Lung (tissue), 12 donors: ENCODE data around the gene CFAP410. TPM values are rescaled to one million over a fixed set of nuclear protein-coding genes. Genes with fewer than 3 reads are reported as not detected.

ENCODE experiments used
- ATAC-seq: fragments of 200-7000 bp; cut with Tn5 transposase; one replicate; pipeline ENCODE4 v1.9.1; 2020; ENCODE audit warnings: moderate number of reproducible peaks; ENCODE audit not compliant: insufficient read depth, low FRiP score
- DNase-seq, 3 donors: peaks; one replicate each; pipeline ENCODE4 v3.0.0-alpha.2; 2013 to 2017
- H3K27ac ChIP-seq, 2 donors: one replicate each; pipeline ENCODE4 v1.5.1; 2013; ENCODE audit warnings: mild to moderate bottlenecking in 2 of 2, moderate library complexity in 2 of 2, control low read depth in 1 of 2, inconsistent platforms in 1 of 2, low read depth in 1 of 2, low read length in 1 of 2
- H3K27me3 ChIP-seq, 3 donors: one replicate each; pipeline ENCODE4 v1.5.1; 2013; ENCODE audit warnings: low read length in 2 of 3; ENCODE audit not compliant: control insufficient read depth in 3 of 3, insufficient read depth in 3 of 3
- H3K36me3 ChIP-seq, 4 donors: one replicate each; pipeline ENCODE4 v1.5.1; 2013; ENCODE audit warnings: low read length in 4 of 4, mild to moderate bottlenecking in 1 of 4, moderate library complexity in 1 of 4; ENCODE audit not compliant: control insufficient read depth in 4 of 4, insufficient read depth in 4 of 4
- H3K4me1 ChIP-seq, 5 donors: one replicate each; pipeline ENCODE4 v1.5.1; 2013; ENCODE audit warnings: low read length in 5 of 5, mild to moderate bottlenecking in 2 of 5, moderate library complexity in 1 of 5; ENCODE audit not compliant: control insufficient read depth in 5 of 5, insufficient read depth in 5 of 5
- H3K4me3 ChIP-seq: one replicate; pipeline ENCODE4 v1.5.1; 2013; ENCODE audit warnings: mild to moderate bottlenecking, control low read depth, moderate library complexity
- H3K9ac ChIP-seq, 2 donors: one replicate each; pipeline ENCODE4 v1.5.1; 2013; ENCODE audit warnings: low read length in 2 of 2, control low read depth in 1 of 2; ENCODE audit not compliant: insufficient read depth in 1 of 2
- H3K9me3 ChIP-seq, 4 donors: one replicate each; pipeline ENCODE4 v1.5.1; 2013; ENCODE audit warnings: low read length in 3 of 4, mild to moderate bottlenecking in 1 of 4, moderate library complexity in 1 of 4; ENCODE audit not compliant: control insufficient read depth in 4 of 4, insufficient read depth in 3 of 4
- WGBS, 2 donors: extraction: QIAGEN DNeasy Blood & Tissue Kit; methylation state at CpG; one replicate each; pipeline ENCODE4 v1.1.7; 2013; 5-methylcytosine and 5-hydroxymethylcytosine counted together
- polyA plus RNA-seq, 2 donors: library from polyadenylated mRNA; stranded (reverse); fragments of 200-250 nt; gene quantifications; one replicate each; pipeline ENCODE4 v1.2.1, GENCODE V29; 2013
- total RNA-seq, 2 donors: library from RNA; depleted of rRNA in 1 of 2; stranded (reverse); fragments of >200 nt in 1 of 2; gene quantifications; one replicate each; pipeline ENCODE4 v1.2.1, GENCODE V29; 2014 to 2021
- TF ChIP-seq, protein P1 (sequence below): IDR thresholded peaks from 2 replicates; pipeline ENCODE4 v1.5.1; 2012; ENCODE audit warnings: mild to moderate bottlenecking; ENCODE audit errors: control extremely low read depth, extremely low read depth
- donor health status: control.
- donor health status: control.
- donor health status: Bipolar disorder and iron deficiency.
- donor health status: healthy.
- donor health status: DM: yes; HTN: yes; CAD: no.

Gene CFAP410
- total and polyA plus RNA-seq, 4 donors, result 24.3 to 72.7 (median 39.5) TPM

DNA sequence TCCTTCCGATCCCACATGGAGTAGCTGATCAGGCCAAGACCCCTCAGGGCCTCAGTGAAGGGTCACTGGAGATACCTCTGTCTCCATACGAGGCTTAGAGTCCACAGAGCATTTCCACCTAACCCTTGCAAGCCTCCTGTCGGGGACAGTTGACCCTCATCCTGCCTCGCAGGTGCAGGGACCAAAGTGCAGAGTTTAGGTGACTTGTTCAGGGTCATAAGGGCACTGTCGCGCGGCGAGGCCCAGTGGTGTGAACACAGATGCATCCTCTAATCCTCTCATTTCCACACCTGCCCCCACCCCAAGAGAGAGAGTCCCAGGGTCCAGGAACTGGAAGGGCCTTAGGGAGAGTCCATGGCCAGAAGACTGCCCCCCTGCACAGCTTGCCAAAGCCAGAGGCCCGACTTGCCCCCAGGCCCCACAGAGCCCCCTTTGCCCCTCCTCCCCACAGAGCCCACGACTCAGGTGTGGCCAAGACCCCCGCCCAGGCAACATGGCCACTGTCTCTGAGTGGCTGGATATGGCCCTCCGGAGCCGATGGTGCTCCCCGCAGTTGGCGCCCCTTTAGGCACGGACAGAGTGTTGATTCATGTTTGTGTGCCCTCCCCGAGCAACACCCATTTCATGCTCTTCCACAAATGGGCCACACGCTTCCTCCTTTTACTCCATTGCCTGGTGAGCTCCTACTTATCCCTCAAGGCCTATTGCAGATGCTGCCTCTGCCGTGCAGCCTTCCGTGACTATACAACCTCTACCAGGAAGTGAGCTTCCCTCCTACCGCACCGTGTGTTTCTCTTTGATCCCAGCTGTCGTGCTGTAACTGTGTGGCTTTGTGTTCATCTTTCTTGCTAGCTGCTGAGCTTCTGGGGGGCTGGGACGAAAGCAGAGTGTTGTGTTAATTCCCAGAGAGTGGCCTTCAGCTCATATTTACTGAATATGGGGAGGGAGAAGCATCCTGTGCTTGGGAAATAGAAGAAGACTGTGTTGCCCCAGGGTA is 15.9 kb upstream of the CFAP410 start:
- H3K4me3 ChIP-seq, result no peak overlapping the region
- peaks cover 0 to 4% (median 0%) of the 10 kb centered on the region in 4 donors for H3K9me3 ChIP-seq
- H3K4me1 ChIP-seq, result peaks cover 0 to 9% (median 4%) of the 10 kb centered on the region in 5 donors
- H3K9ac ChIP-seq, result no peak overlapping the region
- TF ChIP-seq, protein P1, sequence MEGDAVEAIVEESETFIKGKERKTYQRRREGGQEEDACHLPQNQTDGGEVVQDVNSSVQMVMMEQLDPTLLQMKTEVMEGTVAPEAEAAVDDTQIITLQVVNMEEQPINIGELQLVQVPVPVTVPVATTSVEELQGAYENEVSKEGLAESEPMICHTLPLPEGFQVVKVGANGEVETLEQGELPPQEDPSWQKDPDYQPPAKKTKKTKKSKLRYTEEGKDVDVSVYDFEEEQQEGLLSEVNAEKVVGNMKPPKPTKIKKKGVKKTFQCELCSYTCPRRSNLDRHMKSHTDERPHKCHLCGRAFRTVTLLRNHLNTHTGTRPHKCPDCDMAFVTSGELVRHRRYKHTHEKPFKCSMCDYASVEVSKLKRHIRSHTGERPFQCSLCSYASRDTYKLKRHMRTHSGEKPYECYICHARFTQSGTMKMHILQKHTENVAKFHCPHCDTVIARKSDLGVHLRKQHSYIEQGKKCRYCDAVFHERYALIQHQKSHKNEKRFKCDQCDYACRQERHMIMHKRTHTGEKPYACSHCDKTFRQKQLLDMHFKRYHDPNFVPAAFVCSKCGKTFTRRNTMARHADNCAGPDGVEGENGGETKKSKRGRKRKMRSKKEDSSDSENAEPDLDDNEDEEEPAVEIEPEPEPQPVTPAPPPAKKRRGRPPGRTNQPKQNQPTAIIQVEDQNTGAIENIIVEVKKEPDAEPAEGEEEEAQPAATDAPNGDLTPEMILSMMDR, result no peak
- H3K27ac ChIP-seq, result no peak overlapping the region
- no peak for ATAC-seq
- no peak for DNase-seq
- whole genome bisulfite sequencing, 2 donors, result 67 to 71% methylated on average over 24 of the region's 24 CpGs
- no peaks in the 10 kb centered on the region for H3K36me3 ChIP-seq
- H3K27me3 ChIP-seq, result peaks cover 4 to 25% (median 11%) of the 10 kb centered on the region in 3 donors

DNA sequence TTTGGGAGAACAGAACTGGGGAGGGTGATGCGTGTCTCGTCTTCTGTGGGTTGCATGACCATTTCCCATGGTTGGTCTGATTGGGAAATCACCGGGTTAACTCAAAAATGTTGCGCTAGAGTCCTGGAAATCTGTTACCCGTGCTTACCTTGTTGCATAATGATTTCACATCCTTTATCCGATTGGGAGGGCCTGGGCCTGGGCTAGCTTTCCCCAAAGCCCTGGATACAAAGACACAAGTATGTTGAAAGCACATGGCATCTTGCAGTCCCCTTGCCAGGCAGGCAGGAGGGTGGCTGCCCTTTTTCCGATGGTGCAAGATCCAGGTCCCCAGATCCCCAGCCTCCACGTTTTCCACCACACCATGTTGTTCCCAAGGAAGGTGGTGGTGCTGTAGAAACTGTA is 14.8 kb upstream of the CFAP410 start:
- Histone ChIP-seq H3K9me3 (peaks cover 0 to 4% (median 0%) of the 10 kb centered on the region in 4 donors), H3K27ac (peak overlapping the region in 1 of 2 donors; percentile 80), H3K4me1 (peaks cover 0 to 9% (median 4%) of the 10 kb centered on the region in 5 donors), H3K9ac (no peak overlapping the region), H3K4me3 (no peak overlapping the region), H3K27me3 (peaks cover 4 to 34% (median 15%) of the 10 kb centered on the region in 3 donors), H3K36me3 (no peaks in the 10 kb centered on the region)
- DNase-seq (no peak), ATAC-seq (peak; percentile 28)
- 25 to 54% methylated on average over 8 of the region's 8 CpGs for WGBS, 2 donors
- TF ChIP-seq, protein P1, result no peak

DNA sequence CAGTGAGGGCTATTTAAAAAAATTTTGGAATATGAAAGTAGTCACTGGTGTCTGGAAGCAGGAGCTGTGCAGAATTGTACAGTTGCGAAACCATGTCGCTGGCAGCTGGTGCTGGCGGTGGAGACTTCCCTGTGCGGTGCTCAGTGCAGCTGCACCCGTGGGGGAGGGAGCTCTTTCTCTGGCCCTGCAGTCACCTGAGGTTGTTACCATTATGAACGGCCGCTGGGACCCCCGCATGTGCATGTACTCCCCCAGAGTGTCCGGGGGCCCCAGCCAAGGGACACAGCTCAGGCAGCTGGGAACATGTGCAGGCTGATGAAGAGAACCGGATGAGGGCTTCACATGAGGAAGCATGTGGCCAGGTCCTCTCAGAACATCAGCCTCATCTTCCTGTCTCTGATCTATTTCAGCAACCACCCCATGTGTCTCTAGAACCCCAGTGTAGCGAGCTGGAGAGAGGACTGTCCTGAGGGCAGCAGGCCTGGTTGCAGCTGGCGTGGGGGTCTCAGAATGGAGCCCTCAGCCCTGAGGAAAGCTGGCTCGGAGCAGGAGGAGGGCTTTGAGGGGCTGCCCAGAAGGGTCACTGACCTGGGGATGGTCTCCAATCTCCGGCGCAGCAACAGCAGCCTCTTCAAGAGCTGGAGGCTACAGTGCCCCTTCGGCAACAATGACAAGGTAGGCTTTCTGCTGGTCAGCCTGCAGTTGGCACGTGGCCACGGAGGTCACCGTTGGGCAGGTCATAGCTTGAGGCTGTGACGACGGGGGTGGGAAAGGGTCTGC is 14.2 kb upstream of the CFAP410 start, which contains the start of gene TRPM2:
Gene TRPM2 (plus strand): TSS at position 431 of the 780 bp plus-strand sequence. CDS start 80 bp downstream, at position 511.
- peaks cover 0 to 9% (median 6%) of the 10 kb centered on the region in 5 donors for H3K4me1 ChIP-seq

More for the DNA sequence above, 14.2 kb upstream of the CFAP410 start, which contains the start of gene TRPM2:
- Histone ChIP-seq H3K27me3 (peaks cover 4 to 39% (median 15%) of the 10 kb centered on the region in 3 donors), H3K9ac (no peak within 1 kb of the TSS), H3K4me3 (peak within 1 kb of the TSS; percentile 4), H3K36me3 (no peaks in the 10 kb centered on the region), H3K27ac (peak within 1 kb of the TSS in 1 of 2 donors; percentile 80), H3K9me3 (peaks cover 0 to 4% (median 0%) of the 10 kb centered on the region in 4 donors)
- DNase-seq (peak; percentile 43 to 82 (median 54)), ATAC-seq (peak; percentile 73)
- 25 to 46% methylated on average over 21 of the region's 21 CpGs for WGBS, 2 donors
- TF ChIP-seq, protein P1, result no peak
